Thymus (tissue), 11 donors: Measurements from ENCODE around the gene ARPP21. TPM values are rescaled to one million over a fixed set of nuclear protein-coding genes. Genes with fewer than 3 reads are reported as not detected.

Experiments used
- DNase-seq, 9 donors: peaks; one replicate each; pipeline ENCODE4 v3.0.0-alpha.2; 2013; ENCODE audit warnings: low spot score in 9 of 9, low read depth in 6 of 9, missing footprints in 1 of 9
- H3K27ac ChIP-seq, 2 donors: one replicate each; pipeline ENCODE4 v1.5.1; 2013; ENCODE audit warnings: control low read depth in 1 of 2, low read depth in 1 of 2, low read length in 1 of 2, mild to moderate bottlenecking in 1 of 2, moderate library complexity in 1 of 2
- H3K27me3 ChIP-seq, 2 donors: one replicate each; pipeline ENCODE4 v1.5.1; 2013; ENCODE audit warnings: low read length in 1 of 2; ENCODE audit not compliant: control insufficient read depth in 2 of 2, insufficient read depth in 1 of 2
- H3K36me3 ChIP-seq, 2 donors: one replicate each; pipeline ENCODE4 v1.5.1; 2013; ENCODE audit warnings: low read length in 1 of 2, mild to moderate bottlenecking in 1 of 2, moderate library complexity in 1 of 2; ENCODE audit not compliant: control insufficient read depth in 2 of 2, insufficient read depth in 2 of 2
- H3K4me1 ChIP-seq, 2 donors: one replicate each; pipeline ENCODE4 v1.5.1; 2013; ENCODE audit warnings: low read length in 2 of 2; ENCODE audit not compliant: control insufficient read depth in 2 of 2, insufficient read depth in 2 of 2
- H3K4me3 ChIP-seq, 2 donors: one replicate each; pipeline ENCODE4 v1.5.1; 2013; ENCODE audit warnings: low read length in 2 of 2, control low read depth in 1 of 2, mild to moderate bottlenecking in 1 of 2
- H3K9me3 ChIP-seq, 2 donors: one replicate each; pipeline ENCODE4 v1.5.1; 2013; ENCODE audit warnings: low read length in 1 of 2, mild to moderate bottlenecking in 1 of 2; ENCODE audit not compliant: control insufficient read depth in 2 of 2, insufficient read depth in 1 of 2
- WGBS: extraction: QIAGEN DNeasy Blood & Tissue Kit; methylation state at CpG from one replicate; pipeline ENCODE4 v1.1.7; 2013; 5-methylcytosine and 5-hydroxymethylcytosine counted together
- polyA plus RNA-seq: library from polyadenylated mRNA; stranded (reverse); fragments of 200-250 nt; gene quantifications from one replicate; pipeline ENCODE4 v1.2.3, GENCODE V29; 2013
- total RNA-seq: library from RNA; stranded (reverse); fragments of 120-200 nt; gene quantifications from one replicate; pipeline ENCODE4 v1.2.4, GENCODE V29; 2013
- donor health status: healthy.

ARPP21 gene
- total and polyA plus RNA-seq, 2 donors: 50.8 to 136 TPM

GRCh38 chr3:35743218-35743617 is 103.9 kb downstream of the ARPP21 start:
- WGBS: 97% methylated on average over 5 of the region's 5 CpGs

DNA sequence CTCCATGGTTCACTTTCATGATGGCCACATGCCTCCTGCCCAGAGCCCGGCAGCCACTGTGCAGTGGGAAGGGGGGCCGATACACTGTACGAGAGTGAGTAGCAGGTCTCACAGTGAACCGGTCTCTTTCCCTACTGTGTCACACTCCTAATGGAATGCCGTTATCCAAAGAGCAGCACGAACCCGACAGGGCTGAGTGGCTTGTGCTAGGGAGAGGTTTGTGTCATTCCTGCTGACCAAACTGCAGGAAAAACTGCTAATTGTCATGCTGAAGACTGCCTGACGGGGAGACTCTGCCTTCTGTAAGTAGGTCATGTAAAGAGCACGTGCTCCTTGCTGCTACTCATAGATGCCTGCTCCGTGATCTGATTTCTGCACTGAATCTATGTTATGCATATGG is 105.1 kb downstream of the ARPP21 start:
- DNase-seq: no peak
- no peak overlapping the region for H3K27ac ChIP-seq
- H3K36me3 ChIP-seq: peaks cover 49 to 87% of the 10 kb centered on the region in 2 donors
- H3K4me1 ChIP-seq: no peaks in the 10 kb centered on the region
- no peaks in the 10 kb centered on the region for H3K27me3 ChIP-seq
- H3K9me3 ChIP-seq: no peaks in the 10 kb centered on the region
- 91% methylated on average over 10 of the region's 10 CpGs for WGBS
- H3K4me3 ChIP-seq: no peak overlapping the region

More at GRCh38 chr3:35743218-35743617, 103.9 kb downstream of the ARPP21 start:
- no peak overlapping the region for H3K4me3 ChIP-seq
- H3K4me1 ChIP-seq: no peaks in the 10 kb centered on the region
- H3K27me3 ChIP-seq: no peaks in the 10 kb centered on the region
- no peaks in the 10 kb centered on the region for H3K9me3 ChIP-seq
- no peak overlapping the region for H3K27ac ChIP-seq
- peaks cover 58 to 91% of the 10 kb centered on the region in 2 donors for H3K36me3 ChIP-seq
- no peak for DNase-seq

DNA sequence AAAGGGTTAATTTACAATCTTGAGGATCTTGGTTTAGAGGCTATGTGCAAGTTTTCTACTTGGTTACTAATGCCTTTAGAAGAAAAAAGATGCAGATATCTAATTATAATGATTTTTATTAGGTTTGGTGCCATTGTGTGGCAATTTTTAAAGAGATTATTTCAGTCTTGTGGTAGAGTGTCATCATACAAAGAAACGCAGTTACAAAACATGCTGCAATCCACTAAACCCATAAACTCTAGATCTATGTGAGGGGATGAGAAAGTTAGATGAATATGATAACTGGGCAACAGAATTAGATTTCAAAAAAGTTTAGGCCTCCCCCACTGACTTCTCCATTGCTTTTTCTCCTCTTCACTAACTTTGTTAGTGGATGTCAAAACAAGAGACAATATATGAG is 106.0 kb downstream of the ARPP21 start:
- Histone ChIP-seq H3K27ac (no peak overlapping the region), H3K4me3 (no peak overlapping the region), H3K4me1 (no peaks in the 10 kb centered on the region), H3K27me3 (no peaks in the 10 kb centered on the region), H3K36me3 (peaks cover 41 to 81% of the 10 kb centered on the region in 2 donors), H3K9me3 (no peaks in the 10 kb centered on the region)
- DNase-seq: no peak
- 97% methylated on average over 1 of the region's 1 CpG for WGBS

DNA sequence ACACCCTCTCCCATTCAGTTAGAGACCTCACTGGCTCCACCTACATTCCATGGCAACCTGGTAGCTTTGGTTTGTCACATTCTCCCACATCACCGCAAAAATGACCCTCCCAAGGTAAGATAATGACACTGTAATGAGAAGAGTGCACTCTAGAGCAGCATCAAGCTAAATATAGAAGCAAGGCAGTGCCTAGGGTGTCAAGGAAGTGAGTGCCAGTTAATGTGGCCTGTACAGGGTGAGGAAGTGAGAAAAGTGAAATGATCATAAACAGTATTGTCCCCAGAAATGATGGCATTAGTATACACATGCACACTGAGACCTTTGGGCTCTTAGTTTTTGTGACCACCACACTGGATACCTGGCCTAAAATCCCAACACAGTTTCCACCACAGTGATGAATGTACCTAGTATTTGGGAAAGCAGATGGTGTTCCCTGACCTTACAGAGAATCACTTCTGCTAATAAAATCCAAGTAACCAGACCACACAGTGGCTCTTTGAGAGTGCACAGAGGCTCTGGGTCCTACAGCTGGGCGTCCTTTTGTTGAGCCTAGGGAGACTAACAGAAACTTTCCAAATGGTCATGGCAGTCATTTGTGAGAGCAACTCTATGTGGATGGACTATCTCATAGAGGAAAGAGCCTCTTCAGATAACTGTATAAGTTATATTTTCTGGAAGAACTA is 106.6 kb downstream of the ARPP21 start:
- no peaks in the 10 kb centered on the region for H3K27me3 ChIP-seq
- peaks cover 41 to 82% of the 10 kb centered on the region in 2 donors for H3K36me3 ChIP-seq
- no peak for DNase-seq
- no peaks in the 10 kb centered on the region for H3K9me3 ChIP-seq
- no peaks in the 10 kb centered on the region for H3K4me1 ChIP-seq
- no peak overlapping the region for H3K4me3 ChIP-seq
- 92% methylated on average over 2 of the region's 2 CpGs for WGBS
- no peak overlapping the region for H3K27ac ChIP-seq

GRCh38 chr3:35746492-35746891 is 107.2 kb downstream of the ARPP21 start:
- WGBS: 71% methylated on average over 2 of the region's 2 CpGs
- DNase-seq: no peak
- Histone ChIP-seq H3K27me3 (no peaks in the 10 kb centered on the region), H3K36me3 (peaks cover 41 to 82% of the 10 kb centered on the region in 2 donors), H3K4me1 (no peaks in the 10 kb centered on the region), H3K4me3 (no peak overlapping the region), H3K27ac (no peak overlapping the region), H3K9me3 (no peaks in the 10 kb centered on the region)

GRCh38 chr3:35748144-35748543 is 108.8 kb downstream of the ARPP21 start:
- H3K4me1 ChIP-seq: no peaks in the 10 kb centered on the region
- H3K4me3 ChIP-seq: no peak overlapping the region
- no peaks in the 10 kb centered on the region for H3K27me3 ChIP-seq
- no peaks in the 10 kb centered on the region for H3K9me3 ChIP-seq
- H3K36me3 ChIP-seq: peaks cover 38 to 82% of the 10 kb centered on the region in 2 donors
- no peak for DNase-seq
- no peak overlapping the region for H3K27ac ChIP-seq

DNA sequence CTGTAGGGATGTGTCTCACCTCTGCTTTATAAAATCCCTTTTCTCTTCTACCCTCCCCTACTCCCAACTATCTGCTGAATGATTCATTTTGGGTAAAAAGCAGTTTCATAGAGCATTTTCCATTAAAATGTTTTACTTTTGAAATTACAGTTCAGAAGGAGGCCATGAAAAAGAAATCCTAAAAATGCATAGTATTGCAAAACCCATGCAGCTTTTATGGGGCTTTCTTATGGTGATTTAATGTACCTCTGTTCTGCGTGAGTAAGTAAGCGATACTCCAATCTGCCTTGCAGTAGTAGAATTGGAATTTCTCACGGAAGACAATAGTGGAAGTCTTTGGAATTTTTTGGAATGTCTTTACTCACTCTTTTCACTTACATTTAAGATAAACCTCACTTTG is 111.9 kb downstream of the ARPP21 start:
- no peaks in the 10 kb centered on the region for H3K4me1 ChIP-seq
- 98% methylated on average over 3 of the region's 3 CpGs for WGBS
- DNase-seq: no peak
- peaks cover 19 to 80% of the 10 kb centered on the region in 2 donors for H3K36me3 ChIP-seq
- no peaks in the 10 kb centered on the region for H3K9me3 ChIP-seq
- no peak overlapping the region for H3K4me3 ChIP-seq
- H3K27me3 ChIP-seq: no peaks in the 10 kb centered on the region
- H3K27ac ChIP-seq: no peak overlapping the region

DNA sequence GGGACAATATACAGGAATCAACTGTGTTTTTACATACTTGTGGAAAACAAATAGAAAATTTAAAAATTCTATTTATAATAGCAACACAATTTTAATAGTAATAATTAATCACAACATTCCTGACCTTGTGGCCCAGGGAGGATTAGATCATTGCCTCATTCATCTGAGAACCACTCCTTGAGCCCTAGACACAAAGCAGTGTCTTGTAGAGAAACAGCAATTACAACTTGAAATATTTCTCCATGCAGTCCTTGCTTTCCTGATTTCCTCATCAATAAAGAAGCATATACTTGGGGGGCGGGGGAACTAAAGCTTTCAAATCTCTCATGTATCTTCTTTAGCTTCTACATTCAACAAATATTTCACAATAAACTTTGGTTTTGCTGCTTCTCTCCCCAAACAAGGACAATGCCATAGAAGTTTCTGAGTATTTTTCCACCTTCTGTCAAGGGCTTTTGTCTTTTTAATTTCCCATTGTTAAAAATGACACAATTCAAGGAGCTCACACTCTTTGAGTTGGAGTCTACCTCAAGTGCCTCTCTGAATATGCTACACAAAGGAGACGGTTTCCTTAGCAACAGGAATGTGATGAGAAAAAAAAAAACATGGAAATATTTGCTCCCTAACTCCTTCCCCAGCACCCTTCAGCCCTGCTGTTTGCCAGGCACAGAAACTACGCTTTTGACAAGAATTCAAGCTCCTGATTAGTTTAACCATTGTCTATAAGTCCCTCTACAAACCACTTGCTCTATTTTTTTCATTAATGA is 118.8 kb downstream of the ARPP21 start:
- 96% methylated on average over 3 of the region's 3 CpGs for WGBS

DNA sequence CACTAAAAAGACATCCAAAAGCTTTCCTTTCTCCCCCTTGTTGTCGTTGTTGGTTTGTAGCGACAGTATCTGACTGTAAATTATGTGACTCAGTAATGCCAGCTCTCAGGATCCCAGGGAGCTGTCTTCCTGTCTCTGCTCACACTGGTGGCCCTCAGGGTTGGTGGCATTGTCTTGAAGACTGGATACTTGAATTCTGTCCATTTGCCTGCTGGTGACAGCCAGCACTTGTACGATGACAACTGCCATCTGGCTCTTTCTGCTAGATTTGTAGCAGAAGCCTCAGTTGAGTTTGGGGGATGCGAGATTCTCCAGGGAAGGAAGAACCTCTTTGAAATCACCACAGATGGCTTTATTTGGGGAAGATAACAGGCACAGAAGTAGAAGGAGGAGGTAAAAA is 120.8 kb downstream of the ARPP21 start:
- whole genome bisulfite sequencing: 83% methylated on average over 4 of the region's 4 CpGs
- H3K36me3 ChIP-seq: peaks cover 37 to 85% of the 10 kb centered on the region in 2 donors
- H3K9me3 ChIP-seq: no peaks in the 10 kb centered on the region
- H3K4me3 ChIP-seq: no peak overlapping the region
- no peaks in the 10 kb centered on the region for H3K4me1 ChIP-seq
- no peaks in the 10 kb centered on the region for H3K27me3 ChIP-seq
- H3K27ac ChIP-seq: no peak overlapping the region
- DNase-seq: no peak

More for the DNA sequence above, 118.8 kb downstream of the ARPP21 start:
- Histone ChIP-seq H3K4me1 (no peaks in the 10 kb centered on the region), H3K27ac (no peak overlapping the region), H3K36me3 (peaks cover 30 to 92% of the 10 kb centered on the region in 2 donors), H3K9me3 (no peaks in the 10 kb centered on the region), H3K4me3 (no peak overlapping the region), H3K27me3 (no peaks in the 10 kb centered on the region)
- no peak for DNase-seq
